GM12878 (cell line): Measurements from ENCODE around the gene ARAP2. TPM values are rescaled to one million over a fixed set of nuclear protein-coding genes. Genes with fewer than 3 reads are reported as not detected.

Experiments used
- ATF3 ChIP-seq: IDR thresholded peaks from 2 replicates; pipeline ENCODE4 v1.6.1; 2011; ENCODE audit warnings: low read depth, mild to moderate bottlenecking, low read length, moderate library complexity, borderline replicate concordance; ENCODE audit errors: extremely low read depth
- CTCF ChIP-seq, 3 experiments: IDR thresholded peaks in 2 of 3; conservative IDR thresholded peaks in 1 of 3; 2 replicates each; pipeline ENCODE4 v1.5.1; 2011; ENCODE audit warnings: low read depth in 3 of 3, low read length in 3 of 3, mild to moderate bottlenecking in 3 of 3, control low read depth in 2 of 3, moderate library complexity in 2 of 3, inconsistent platforms in 1 of 3, mixed read lengths in 1 of 3; ENCODE audit not compliant: control insufficient read depth in 2 of 3, insufficient read depth in 1 of 3; ENCODE audit errors: extremely low read depth in 1 of 3
- E4F1 ChIP-seq: fragments of 450-650 bp; IDR thresholded peaks from 2 replicates; pipeline ENCODE4 v1.6.1; 2018; ENCODE audit warnings: borderline replicate concordance, mild to moderate bottlenecking; ENCODE audit not compliant: partially characterized antibody
- EED ChIP-seq: sonication (generic); IDR thresholded peaks from 2 replicates; pipeline ENCODE4 v1.6.1; 2016; ENCODE audit warnings: antibody characterized with exemption, low read depth
- IKZF2 ChIP-seq, 2 experiments: fragments of 450-650 bp; IDR thresholded peaks; 2 replicates each; pipeline ENCODE4 v1.6.1; 2017; ENCODE audit warnings: mild to moderate bottlenecking in 2 of 2, moderate library complexity in 2 of 2
- MLLT1 ChIP-seq: fragments of 450-650 bp; IDR thresholded peaks from 2 replicates; pipeline ENCODE4 v1.6.1; 2016; ENCODE audit warnings: mild to moderate bottlenecking
- NFIC ChIP-seq: IDR thresholded peaks from 2 replicates; pipeline ENCODE4 v1.6.1; 2012; ENCODE audit warnings: low read depth, mild to moderate bottlenecking, inconsistent platforms, low read length, moderate library complexity
- PBX3 ChIP-seq: IDR thresholded peaks from 2 replicates; pipeline ENCODE4 v1.6.1; 2011; ENCODE audit warnings: mild to moderate bottlenecking, low read depth, low read length, moderate library complexity; ENCODE audit not compliant: insufficient replicate concordance
- RB1 ChIP-seq: fragments of 450-650 bp; formaldehyde crosslinking; IDR thresholded peaks from 2 replicates; pipeline ENCODE4 v1.6.1; 2017; ENCODE audit warnings: mild to moderate bottlenecking, borderline replicate concordance
- RELB ChIP-seq: fragments of 450-650 bp; IDR thresholded peaks from 2 replicates; pipeline ENCODE4 v1.6.1; 2017; ENCODE audit warnings: low read depth, mild to moderate bottlenecking, moderate library complexity
- SIN3A ChIP-seq: IDR thresholded peaks from 2 replicates; pipeline ENCODE4 v1.6.1; 2012; ENCODE audit warnings: low read depth, low read length, improper control_type of control experiment
- SKIL ChIP-seq: fragments of 450-650 bp; IDR thresholded peaks from 2 replicates; pipeline ENCODE4 v1.6.1; 2017; ENCODE audit warnings: mild to moderate bottlenecking, low read depth, inconsistent platforms; ENCODE audit not compliant: poor library complexity, severe bottlenecking
- SMAD5 ChIP-seq: IDR thresholded peaks from 2 replicates; pipeline ENCODE4 v1.6.1; 2016; ENCODE audit warnings: antibody characterized with exemption, low read depth
- SMC3 ChIP-seq: IDR thresholded peaks from 2 replicates; pipeline ENCODE4 v1.6.1; 2011; ENCODE audit warnings: low read length, improper control_type of control experiment, borderline replicate concordance
- SREBF1 ChIP-seq: IDR thresholded peaks from 2 replicates; pipeline ENCODE4 v1.6.1; 2012; ENCODE audit warnings: mild to moderate bottlenecking, low read length
- TARDBP ChIP-seq: IDR thresholded peaks from 2 replicates; pipeline ENCODE4 v1.6.1; 2016; ENCODE audit warnings: borderline replicate concordance
- TCF3 ChIP-seq: IDR thresholded peaks from 2 replicates; pipeline ENCODE4 v1.6.1; 2012; ENCODE audit warnings: low read depth, mild to moderate bottlenecking, low read length, borderline replicate concordance; ENCODE audit not compliant: insufficient read depth
- polyA plus RNA-seq, 11 experiments: library from polyadenylated mRNA; depleted of rRNA in 4 of 11; unstranded in 6 of 11; stranded (reverse) in 5 of 11; fragments of >200 nt; fragmentation: Nextera tagmentation in 4 of 11; fragmentation: Illumina TruSeq in 1 of 11; extraction: Ambion mirVana in 4 of 11; extraction: Trizol in 1 of 11; gene quantifications; 1 replicate in 1 of 11; 2 replicates in 10 of 11; pipeline versions ENCODE4 v1.2.1 to v1.2.3, GENCODE V29; 2011 to 2016; ENCODE audit warnings: inconsistent platforms in 2 of 11, missing spikeins in 2 of 11, low read depth in 1 of 11
- total RNA-seq, 4 experiments: library from RNA; depleted of rRNA in 3 of 4; stranded (reverse); fragments of >200 nt in 3 of 4; fragmentation: Illumina TruSeq in 1 of 4; extraction: Trizol in 1 of 4; gene quantifications; 2 replicates each; pipeline versions ENCODE4 v1.2.1 to v1.2.3, GENCODE V29; 2013 to 2021

Gene ARAP2
- total and polyA plus RNA-seq, 10 of the 15 experiments (the other 5 are each of a cell fraction or from before 2014, with no cell fraction given) = 5.4 to 36.1 (median 12.2) TPM

- TF ChIP-seq NFIC (peak; percentile 73), CTCF (IDR thresholded peaks at IDR 0.05 in 2 of 3, conservative IDR thresholded peaks at IDR 0.05 in 1 of 3; ENCODE audit: control insufficient read depth in 2 of 3, extremely low read depth in 1 of 3, insufficient read depth in 1 of 3, low read depth in 3 of 3, low read length in 3 of 3) (no peak), E4F1 (no peak), SMC3 (peak; percentile 13; the same call in 1 of the 2 replicates), EED (peak; percentile 85), RB1 (no peak), TARDBP (0 out of 2 replicates have a peak, but pooled peaks have one; percentile 24), SKIL (peak; percentile 36), SMAD5 (no peak), IKZF2 (IDR thresholded peaks at IDR 0.05) (peak; percentile 62 to 74), PBX3 (no peak), RELB (no peak), MLLT1 (no peak), TCF3 (no peak), SREBF1 (no peak), ATF3 (no peak), SIN3A (no peak)
Measured at GRCh38 chr4:36256398-36256891, 12.1 kb upstream of the ARAP2 start (continued).
